GM18858 (cell line): ENCODE results near the gene MIPOL1.

Experiments used
- ATAC-seq: cut with Tn5 transposase; IDR thresholded peaks from one replicate; pipeline ENCODE4 v1.9.1; 2021; ENCODE audit not compliant: unreplicated experiment

MIPOL1 gene

DNA sequence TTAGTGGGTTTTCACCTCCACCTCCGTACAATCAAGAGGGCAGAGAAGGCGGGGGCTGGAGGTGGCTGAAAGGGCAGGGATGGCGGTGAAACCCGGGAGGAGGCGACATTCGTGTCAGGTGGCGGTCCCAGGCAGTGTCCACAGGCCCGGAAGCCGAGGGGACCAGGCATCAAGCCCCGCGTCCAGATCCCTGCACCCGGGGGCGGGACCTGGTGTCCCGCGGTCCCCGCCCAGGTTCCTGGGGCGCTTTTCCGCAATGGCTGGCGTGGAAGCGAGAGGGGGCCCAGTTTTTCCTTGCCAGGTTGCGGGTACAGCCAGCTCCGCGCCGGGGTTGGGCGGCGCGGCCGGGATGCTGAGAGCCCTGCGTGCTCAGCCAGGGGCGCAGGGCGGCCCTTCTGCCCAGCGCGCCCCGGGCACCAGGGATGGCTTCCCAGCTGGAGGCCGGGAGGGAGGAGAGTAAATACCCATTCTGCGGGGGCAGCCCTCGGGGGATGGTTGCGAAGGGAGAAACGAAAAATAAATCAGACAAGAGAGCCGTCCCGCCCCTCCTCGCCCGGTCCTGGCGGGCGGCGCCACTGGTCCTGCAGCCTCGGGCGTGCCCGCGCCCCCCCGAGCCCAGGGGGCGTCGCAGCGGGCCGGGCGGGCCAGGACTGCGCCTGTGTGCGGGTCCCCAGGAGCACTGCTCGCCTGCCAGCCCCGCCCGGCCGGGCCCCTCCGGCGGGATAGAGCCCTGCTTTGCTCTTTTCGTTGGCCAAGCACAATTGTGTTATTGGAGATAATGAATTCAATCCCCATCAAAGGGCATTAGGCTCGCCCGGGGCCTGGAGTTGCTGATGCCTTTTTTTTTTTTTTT, 385.8 kb downstream of the MIPOL1 start:
- no peak for ATAC-seq

DNA sequence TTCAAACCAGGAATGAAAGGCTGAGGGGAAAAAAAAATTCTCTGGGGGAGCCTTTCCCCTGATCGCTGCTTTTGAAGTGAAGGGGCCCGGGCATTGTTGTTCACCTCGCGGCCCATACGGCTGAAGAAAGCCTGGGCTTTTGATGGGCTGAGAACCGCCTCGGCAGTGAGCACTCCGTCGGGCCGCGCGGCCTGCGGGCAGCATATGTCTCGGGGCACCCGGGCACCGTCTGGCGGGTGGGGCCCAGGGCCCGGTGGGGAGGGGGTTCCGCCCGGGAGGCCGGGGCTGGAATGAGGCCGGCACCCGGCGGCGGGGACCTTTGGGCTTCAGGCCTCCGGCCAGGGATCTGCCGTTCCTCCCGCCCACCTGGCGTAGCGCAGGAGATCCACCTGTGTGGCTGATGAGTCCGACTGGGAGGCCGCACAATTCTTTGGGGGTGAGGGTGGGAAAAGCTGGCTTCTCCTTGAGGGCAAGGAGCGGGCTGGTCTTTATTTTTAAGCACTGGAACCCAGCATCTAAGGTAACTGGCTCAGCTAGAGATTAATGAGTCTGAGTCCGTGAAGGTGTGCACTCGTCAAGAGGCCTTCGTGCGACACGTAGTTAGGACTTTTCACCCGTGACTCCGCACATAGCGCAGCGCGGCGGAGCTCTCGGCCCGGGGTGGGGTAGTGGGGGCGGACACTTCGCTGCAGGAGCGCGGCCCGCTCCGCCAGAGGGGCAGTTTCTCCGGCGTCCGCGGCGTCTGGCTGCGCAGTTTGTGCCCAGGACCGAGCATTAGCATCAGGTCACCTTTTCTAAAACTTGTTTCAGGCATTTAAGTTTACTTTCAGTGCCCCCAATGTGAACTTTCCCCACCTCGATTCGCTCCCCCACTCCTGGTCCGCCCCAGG, 386.7 kb downstream of the MIPOL1 start:
- ATAC-seq, result no peak

DNA sequence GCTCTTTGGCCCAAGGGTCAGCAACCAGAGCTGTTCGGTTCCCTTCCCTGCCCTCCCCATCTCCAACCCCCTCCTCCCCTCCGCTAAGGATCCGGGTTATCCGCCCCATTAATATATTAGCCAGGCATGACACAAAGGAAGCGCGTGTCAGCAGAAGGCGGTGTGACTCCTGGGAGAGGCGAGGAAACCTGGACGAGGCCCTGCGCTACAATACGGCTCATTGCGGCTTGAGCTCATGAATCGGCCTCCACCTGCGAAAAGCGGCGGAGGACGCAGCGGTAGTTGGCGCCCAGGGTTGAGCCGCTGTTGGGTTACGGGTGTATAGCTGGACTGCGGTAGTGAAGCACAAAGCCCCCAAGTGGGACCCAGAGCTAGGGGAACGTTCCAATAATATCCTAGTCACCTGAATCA, 387.4 kb downstream of the MIPOL1 start:
- no peak for ATAC-seq

DNA sequence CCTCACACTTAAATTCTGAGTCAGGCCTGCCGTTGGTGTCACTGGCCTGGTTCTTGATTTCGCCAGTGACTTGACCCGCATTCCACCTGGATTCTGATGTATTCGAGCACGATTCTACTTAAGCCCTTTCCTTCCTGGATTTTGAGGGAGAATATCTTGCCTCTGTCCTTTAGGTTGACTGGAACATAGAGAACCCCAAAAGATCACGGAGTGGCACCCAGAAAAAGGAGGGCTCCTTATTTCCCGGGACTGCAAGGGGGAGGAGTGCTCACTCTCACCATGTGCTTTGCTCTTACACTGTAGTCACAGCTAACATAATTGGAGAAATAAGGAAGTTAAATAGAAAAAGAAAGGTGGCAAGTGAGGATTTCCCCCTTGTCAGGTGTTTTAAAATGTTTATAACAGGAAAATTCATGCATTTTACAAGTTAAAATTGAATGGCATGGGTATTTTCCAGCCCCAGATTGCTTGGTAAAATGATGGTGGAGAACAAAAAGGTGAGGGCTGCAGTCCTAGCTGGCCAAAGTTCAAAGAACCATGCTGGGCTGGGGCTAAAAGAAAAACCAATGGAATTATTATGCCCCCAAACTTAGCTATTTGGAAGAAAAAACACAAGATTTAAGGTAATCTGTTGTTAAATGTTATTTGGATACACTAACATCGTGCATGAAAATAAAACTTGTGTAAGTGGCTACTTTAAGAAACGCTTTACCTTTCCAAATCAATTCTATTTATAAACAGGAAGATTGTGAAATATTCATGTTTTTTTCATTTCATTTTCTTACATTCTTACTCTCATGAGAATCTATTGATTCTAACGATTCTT, 388.4 kb downstream of the MIPOL1 start:
- no peak for ATAC-seq

DNA sequence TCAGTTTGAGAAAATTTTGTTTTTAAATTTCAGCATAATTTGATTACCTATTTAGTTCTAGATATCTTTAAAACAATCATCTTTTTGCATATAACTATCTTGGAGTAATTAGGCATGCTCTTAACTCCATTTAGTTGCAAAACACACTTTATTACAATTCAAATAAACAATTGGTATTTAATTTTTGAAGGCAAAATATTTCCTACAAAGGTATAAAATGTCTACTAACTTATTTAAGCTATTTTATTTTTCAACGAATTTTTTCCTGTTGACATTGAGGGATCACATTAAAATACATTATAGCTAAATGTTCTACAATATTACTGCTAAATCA, 389.0 kb downstream of the MIPOL1 start:
- no peak for ATAC-seq

DNA sequence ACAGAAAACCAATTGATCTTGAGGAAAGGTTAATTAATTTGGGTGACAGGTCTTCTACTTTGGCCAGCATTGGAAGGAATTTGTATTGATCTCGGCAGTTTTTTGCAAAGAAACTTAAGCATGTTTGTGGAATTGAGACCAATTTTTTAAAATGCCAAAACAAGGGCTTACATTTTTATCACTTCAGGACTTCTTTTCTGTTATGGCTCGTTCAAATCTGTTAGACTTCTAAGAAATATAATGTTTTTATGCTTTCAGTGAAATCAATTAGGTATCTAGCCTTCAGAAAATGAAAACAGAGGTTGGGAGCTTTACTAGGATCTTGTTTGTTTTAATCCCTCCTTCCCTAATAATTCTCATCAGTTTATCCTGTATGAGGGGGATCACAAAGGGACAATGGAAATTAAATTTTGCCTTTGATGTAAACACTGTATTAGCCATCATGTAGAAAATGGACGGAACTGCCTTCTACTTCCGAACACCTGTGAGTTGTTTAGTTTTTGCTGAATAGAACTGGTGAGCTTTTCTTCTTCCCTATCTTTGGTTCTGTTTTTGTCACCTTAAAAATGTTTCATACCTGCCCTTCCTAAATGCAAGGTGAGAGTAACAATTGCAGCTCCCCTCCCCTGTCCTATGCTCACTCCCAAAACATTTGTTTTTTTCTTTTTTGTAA, 389.5 kb downstream of the MIPOL1 start:
- no peak for ATAC-seq

DNA sequence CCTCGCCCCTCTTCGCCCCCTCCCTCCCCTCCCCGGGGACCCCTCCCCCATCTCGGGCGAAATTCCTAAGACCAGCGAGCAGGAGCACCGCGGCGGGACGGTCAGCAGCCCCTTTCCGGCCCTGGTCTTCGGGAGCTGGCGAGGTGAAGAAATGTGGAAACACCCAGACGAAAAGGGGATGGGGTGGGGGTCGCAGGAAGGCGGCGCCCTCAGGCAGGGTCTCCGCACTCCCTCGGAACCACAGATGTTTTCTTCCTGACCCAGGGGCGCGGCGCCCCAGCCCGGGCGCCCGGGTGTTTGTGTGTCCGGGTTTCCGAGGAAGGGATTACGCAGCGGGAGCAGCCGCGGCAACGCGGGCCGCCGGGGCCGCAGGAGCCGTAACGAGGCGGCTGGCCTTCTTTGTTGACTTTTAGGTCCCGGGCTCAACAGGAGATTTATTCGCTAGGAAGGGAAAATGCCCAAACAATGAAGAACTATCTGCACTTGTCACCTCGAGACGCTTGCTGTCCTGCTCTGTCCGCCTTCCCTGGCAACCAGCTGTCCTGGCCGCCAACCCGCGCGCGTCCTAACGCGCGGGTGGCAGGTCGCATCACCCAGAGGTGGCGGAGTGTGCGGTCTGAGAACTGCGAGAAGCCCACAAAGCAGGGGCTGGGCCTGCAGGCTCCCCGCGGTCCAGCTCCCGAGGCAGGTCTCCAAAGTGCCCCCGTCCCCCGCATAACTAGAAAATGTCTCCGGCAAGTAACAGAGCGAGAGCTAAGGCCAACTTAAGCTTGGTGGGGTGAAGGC, 390.3 kb downstream of the MIPOL1 start:
- no peak for ATAC-seq

DNA sequence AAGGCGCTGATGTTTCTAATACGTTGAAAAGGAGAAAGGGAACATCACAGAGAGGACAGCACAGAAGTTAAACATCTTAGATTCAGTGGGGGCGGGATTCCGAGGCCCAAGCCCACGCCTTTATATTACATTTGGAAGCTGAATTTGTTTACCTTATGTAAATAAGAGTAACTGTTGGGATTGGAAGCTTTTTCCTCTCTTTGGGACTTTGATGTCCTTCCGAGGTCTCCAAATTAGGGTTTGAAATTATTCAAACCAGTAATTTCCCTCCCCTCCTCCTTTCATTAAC, 390.9 kb downstream of the MIPOL1 start:
- no peak for ATAC-seq

DNA sequence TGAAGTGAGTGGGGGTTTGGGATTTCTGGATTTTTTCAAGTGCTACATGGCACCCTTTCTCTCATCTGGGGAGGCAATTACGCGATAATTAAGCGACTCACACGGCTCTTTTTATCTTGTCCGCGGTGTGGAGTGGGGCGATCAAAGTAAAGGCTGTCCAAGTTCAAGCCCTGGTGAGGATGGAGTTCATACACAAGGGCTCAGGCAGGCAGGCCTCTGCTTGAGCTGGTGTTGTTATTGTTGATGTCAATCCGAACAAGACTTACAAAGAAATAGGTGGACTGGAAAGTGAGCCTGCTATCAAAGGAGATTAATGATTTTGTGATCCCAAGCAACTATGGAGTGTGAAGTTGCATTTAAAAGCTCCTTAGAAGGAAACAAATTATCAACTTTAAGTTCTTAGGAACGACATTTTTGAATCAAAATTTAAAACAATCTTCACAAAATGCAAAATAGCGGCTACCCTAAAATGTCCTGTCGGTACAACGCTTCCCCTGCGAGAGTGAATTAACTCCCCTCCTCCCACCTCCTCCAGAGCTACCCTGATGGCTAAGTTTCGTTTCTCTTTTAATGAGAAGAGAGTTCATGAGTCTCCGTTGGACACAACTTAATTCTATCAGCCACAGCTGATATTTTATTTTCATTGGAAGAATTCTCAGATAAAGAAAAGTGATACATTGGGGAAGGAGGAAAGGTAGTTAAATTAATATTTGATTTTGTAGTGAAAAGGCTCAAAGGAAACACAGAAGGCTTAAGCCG, 391.4 kb downstream of the MIPOL1 start:
- no peak for ATAC-seq

DNA sequence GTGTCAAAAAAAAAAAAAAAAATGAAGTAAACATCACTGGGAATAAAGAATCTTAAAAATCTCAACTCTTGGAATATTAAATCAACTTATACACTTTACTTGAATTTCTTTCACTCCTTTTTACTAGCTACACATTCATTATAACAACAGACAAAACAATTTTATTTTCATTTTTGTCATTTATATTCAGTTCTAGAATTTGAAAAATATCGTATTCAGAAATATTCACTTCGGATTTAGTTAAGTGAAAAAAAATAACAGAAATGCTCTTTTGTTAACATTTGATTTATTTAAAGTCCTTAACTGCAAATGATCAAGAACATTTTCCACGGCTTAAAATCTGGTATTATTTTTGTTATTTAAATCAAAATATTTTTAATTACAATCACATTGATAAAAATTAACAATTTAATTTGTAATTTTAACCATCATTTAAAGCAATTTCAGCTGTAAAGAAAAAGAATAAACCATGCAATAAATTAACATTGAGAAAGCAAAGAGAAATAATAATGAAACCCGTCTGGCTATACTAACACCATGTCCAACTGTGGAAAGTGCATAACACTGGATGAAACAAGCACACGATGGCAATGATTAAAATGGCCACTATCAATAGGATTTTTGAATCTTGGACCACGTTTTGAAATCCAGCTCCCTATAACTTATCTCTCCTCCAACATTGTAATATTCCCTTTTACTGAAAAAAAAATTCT, 392.1 kb downstream of the MIPOL1 start:
- no peak for ATAC-seq

DNA sequence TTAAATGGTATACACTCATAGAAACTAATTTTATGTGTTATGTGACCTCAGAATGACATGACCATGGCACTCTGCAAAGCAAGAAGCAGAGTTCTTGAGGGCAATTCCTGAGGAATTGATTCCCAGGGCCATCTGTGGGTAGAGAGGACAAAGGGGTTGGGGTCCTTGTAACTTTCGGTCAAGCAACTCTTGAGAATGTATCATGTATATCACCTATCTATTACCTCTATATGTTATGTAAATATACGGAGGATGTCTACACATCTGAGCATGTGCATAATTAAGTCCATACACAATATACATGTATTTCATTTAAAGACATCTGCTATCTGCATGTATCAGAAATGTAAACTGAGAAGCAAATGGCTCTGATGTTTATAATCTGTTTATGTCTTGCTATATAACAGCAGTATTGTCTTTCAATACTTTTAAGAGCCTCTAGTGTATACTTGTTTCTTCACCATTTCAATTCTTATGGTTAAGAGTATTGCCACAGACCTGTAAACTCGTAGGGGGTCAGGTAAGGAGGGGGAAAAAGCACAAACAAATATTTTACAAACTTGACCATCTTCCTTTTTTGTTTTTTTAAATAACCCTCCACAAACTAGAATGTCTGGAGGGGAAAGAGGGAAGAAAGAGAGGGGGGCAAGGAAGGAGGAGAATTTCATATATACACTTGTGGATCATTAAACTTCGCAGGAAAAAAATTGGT, 392.8 kb downstream of the MIPOL1 start:
- no peak for ATAC-seq

DNA sequence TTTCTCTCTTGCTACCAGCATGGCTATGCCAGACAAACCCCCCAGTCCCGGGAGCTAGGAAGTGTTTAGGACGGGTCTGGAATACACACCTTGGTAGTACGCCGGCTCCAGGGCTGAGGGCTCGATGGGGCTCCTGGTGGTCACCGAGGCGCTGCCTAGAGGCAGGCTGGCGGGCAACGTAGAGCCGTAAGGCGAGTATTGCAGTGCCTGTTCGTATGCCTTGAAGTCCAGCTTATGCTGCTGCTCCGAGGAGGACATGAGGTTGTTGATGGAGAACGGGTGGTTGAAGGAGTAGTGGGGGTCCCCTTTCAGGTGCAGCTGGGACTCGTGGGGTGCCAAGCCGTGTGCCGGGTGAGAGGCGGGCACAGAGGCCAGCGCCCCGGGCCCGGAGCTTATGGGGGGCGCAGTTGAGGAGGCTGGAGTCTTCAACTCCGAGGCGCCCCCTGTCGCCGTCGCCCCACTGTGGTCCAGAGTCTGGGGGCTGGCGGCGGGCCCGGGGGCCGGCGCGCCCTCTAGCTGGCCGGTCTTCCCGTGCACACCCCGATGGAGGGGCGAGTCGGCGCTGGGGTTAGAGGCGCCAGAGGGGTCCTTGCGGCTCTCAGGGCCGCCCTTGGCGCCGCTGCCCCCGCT, 393.7 kb downstream of the MIPOL1 start:
- ATAC-seq, result no peak

DNA sequence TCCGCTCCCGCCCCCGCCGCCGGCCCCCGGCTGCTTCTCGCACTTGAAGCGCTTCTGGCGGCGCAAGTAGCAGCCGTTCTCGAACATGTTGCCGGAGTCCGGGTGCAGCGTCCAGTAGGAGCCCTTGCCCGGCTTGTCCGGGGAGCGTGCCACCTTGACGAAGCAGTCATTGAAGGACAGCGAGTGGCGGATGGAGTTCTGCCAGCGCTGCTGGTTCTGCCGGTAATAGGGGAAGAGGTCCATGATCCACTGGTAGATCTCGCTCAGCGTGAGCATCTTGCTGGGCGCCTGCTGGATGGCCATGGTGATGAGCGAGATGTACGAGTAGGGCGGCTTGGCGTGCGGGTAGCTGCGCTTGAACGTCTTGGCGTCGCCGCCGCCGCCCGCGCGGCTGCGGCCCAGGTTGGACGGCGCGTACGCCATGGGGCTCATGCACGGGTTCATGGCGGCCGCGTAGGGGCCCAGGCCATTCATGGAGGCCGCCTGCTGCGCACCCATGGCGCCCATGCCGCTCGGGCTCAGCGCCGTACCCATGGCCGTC, 394.3 kb downstream of the MIPOL1 start:
- no peak for ATAC-seq

DNA sequence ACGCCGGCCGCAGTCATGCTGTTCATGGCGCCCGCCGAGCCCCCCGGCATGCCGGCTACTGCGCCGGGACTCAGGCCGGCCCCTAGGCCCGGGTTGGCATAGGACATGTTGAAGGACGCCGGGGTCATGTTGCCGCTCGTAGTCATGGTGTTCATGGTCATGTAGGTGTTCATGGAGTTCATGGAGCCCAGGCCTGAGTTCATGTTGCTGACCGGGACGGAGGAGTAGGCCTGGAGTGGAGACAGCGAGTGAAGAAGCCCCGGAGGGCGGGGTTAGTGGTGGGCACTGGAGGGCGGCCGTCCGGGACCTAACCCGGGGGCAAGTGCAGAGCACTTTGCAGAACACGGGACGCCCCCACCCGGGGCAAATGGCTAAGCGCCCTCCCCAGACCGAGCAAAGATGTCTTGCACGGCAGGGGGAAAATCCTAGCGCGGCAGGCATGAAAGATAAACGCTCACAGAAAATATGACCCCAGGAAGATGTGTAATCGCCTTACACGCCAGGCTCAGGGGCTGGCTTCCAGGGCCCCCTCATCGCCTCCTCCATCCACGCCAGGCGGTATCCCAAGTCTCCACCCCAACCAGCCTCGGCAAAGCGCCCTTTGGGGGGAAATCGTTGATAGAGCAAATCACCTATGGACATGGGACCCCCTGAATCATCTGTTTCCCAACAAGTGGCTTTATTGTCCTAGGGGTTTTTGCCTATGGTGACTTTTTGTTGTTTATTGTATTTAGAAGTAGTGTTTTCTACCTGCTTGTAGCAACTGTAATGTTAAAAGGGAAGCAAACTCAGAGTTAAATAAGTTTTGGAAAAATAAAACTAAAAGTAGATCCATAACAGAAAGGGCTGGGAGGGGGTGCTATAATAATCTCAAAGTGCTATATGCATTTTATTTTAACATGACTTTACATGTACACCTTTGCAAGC, 395.0 kb downstream of the MIPOL1 start:
- no peak for ATAC-seq

DNA sequence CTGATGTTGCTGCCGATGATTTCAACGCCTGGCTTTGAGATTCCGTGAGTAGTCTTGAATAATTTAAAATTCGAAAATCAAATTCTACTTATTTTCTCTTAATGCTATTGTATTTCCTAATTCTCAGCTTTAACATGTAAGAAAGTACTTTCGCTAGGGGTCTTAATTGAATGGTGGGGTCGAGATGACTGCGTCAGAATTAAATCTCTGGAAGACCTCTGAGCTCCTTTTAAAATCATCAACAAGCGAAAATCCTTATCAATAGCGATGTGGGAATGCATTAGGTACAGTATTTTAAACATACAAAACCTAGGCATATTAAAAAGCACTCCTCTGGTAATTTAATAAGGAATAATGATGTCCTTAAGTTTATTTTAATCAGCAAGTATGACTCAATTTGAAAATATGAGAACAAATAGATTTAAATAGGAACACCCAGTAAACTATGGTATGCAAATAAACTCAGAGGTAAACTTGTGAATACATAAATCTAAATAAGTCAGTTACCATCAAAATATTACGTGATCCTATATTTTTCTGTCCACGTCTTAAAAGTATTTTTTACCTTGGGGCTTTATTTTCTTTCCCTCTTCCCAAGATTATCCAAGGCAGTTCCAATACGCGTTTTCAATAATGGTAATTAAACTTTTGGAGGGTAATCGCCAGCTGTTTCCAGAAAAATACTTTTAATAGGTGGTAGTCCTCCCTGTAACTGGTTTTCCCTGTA, 395.9 kb downstream of the MIPOL1 start:
- no peak for ATAC-seq
